Effector memory CD4-positive, alpha-beta T cell (primary cell): ENCODE data around the gene CACNA2D3.

Experiments used
- DNase-seq, 3 donors: peaks; one replicate each; pipeline ENCODE4 v3.0.0-alpha.2; 2020
- H3K27ac ChIP-seq: 2 replicates; pipeline ENCODE4 v1.7.0; 2013; ENCODE audit warnings: mild to moderate bottlenecking, low read length, moderate library complexity; ENCODE audit not compliant: insufficient read depth, poor library complexity, severe bottlenecking
- H3K27me3 ChIP-seq: replicated peaks from 2 replicates; pipeline ENCODE4 v1.7.0; 2013; ENCODE audit warnings: mild to moderate bottlenecking, low read length; ENCODE audit not compliant: insufficient read depth, control insufficient read depth, poor library complexity, severe bottlenecking
- H3K36me3 ChIP-seq: 2 replicates; pipeline ENCODE4 v1.7.0; 2013; ENCODE audit warnings: mild to moderate bottlenecking, low read length, moderate library complexity; ENCODE audit not compliant: control insufficient read depth, insufficient read depth
- H3K4me1 ChIP-seq: 2 replicates; pipeline ENCODE4 v1.7.0; 2013; ENCODE audit warnings: low read length, mild to moderate bottlenecking; ENCODE audit not compliant: control insufficient read depth, insufficient read depth, poor library complexity, severe bottlenecking
- H3K4me3 ChIP-seq: 2 replicates; pipeline ENCODE4 v1.7.0; 2013; ENCODE audit warnings: low read length, low read depth, mild to moderate bottlenecking; ENCODE audit not compliant: insufficient read depth, poor library complexity, severe bottlenecking
- H3K9me3 ChIP-seq: 2 replicates; pipeline ENCODE4 v1.7.0; 2013; ENCODE audit warnings: mild to moderate bottlenecking, low read length, moderate library complexity; ENCODE audit not compliant: control insufficient read depth

The CACNA2D3 gene

GRCh38 chr3:54257125-54257720 is 134.9 kb downstream of the CACNA2D3 start:
- H3K9me3 ChIP-seq, result no peaks in the 10 kb centered on the region
- no peak overlapping the region for H3K27ac ChIP-seq
- DNase-seq, result no peak
- no peaks in the 10 kb centered on the region for H3K36me3 ChIP-seq
- no peaks in the 10 kb centered on the region for H3K27me3 ChIP-seq
- H3K4me3 ChIP-seq, result no peak overlapping the region
- H3K4me1 ChIP-seq, result no peaks in the 10 kb centered on the region

GRCh38 chr3:54259636-54260035 is 137.3 kb downstream of the CACNA2D3 start:
- Histone ChIP-seq H3K27me3 (no peaks in the 10 kb centered on the region), H3K4me3 (no peak overlapping the region), H3K9me3 (no peaks in the 10 kb centered on the region), H3K4me1 (no peaks in the 10 kb centered on the region), H3K27ac (no peak overlapping the region), H3K36me3 (no peaks in the 10 kb centered on the region)
- no peak for DNase-seq

GRCh38 chr3:54261141-54261540 is 138.8 kb downstream of the CACNA2D3 start:
- Histone ChIP-seq H3K4me3 (no peak overlapping the region), H3K27ac (no peak overlapping the region), H3K27me3 (no peaks in the 10 kb centered on the region), H3K36me3 (no peaks in the 10 kb centered on the region), H3K4me1 (no peaks in the 10 kb centered on the region), H3K9me3 (no peaks in the 10 kb centered on the region)
- no peak for DNase-seq

- H3K4me3 ChIP-seq, result no peak overlapping the region
- no peaks in the 10 kb centered on the region for H3K36me3 ChIP-seq
- no peak overlapping the region for H3K27ac ChIP-seq
- H3K27me3 ChIP-seq, result no peaks in the 10 kb centered on the region
- no peaks in the 10 kb centered on the region for H3K9me3 ChIP-seq
- DNase-seq, result no peak
- H3K4me1 ChIP-seq, result no peaks in the 10 kb centered on the region
These were observed 140.2 kb downstream of the CACNA2D3 start for GRCh38 chr3:54262541-54262940.

- DNase-seq, result no peak
- Histone ChIP-seq H3K4me1 (no peaks in the 10 kb centered on the region), H3K27me3 (no peaks in the 10 kb centered on the region), H3K27ac (no peak overlapping the region), H3K4me3 (no peak overlapping the region), H3K9me3 (no peaks in the 10 kb centered on the region), H3K36me3 (no peaks in the 10 kb centered on the region)
These were observed 140.6 kb downstream of the CACNA2D3 start for GRCh38 chr3:54262946-54263345.

- Histone ChIP-seq H3K36me3 (no peaks in the 10 kb centered on the region), H3K27me3 (no peaks in the 10 kb centered on the region), H3K27ac (no peak overlapping the region), H3K4me3 (no peak overlapping the region), H3K9me3 (no peaks in the 10 kb centered on the region), H3K4me1 (no peaks in the 10 kb centered on the region)
- no peak for DNase-seq
These were observed 141.7 kb downstream of the CACNA2D3 start for GRCh38 chr3:54264050-54264449.

GRCh38 chr3:54270816-54271526 is 148.6 kb downstream of the CACNA2D3 start:
- Histone ChIP-seq H3K9me3 (no peaks in the 10 kb centered on the region), H3K27me3 (no peaks in the 10 kb centered on the region), H3K27ac (no peak overlapping the region), H3K36me3 (no peaks in the 10 kb centered on the region), H3K4me3 (no peak overlapping the region), H3K4me1 (no peaks in the 10 kb centered on the region)
- no peak for DNase-seq

GRCh38 chr3:54273791-54274190 is 151.4 kb downstream of the CACNA2D3 start:
- DNase-seq, result no peak
- Histone ChIP-seq H3K27ac (no peak overlapping the region), H3K36me3 (no peaks in the 10 kb centered on the region), H3K4me3 (no peak overlapping the region), H3K4me1 (no peaks in the 10 kb centered on the region), H3K9me3 (no peaks in the 10 kb centered on the region), H3K27me3 (no peaks in the 10 kb centered on the region)

GRCh38 chr3:54274607-54275006 is 152.3 kb downstream of the CACNA2D3 start:
- Histone ChIP-seq H3K9me3 (no peaks in the 10 kb centered on the region), H3K36me3 (no peaks in the 10 kb centered on the region), H3K27ac (no peak overlapping the region), H3K4me1 (no peaks in the 10 kb centered on the region), H3K27me3 (no peaks in the 10 kb centered on the region), H3K4me3 (no peak overlapping the region)
- DNase-seq, result no peak

GRCh38 chr3:54279005-54279583 is 156.7 kb downstream of the CACNA2D3 start:
- no peak for DNase-seq
- Histone ChIP-seq H3K4me1 (no peaks in the 10 kb centered on the region), H3K27ac (no peak overlapping the region), H3K36me3 (no peaks in the 10 kb centered on the region), H3K27me3 (no peaks in the 10 kb centered on the region), H3K4me3 (no peak overlapping the region), H3K9me3 (no peaks in the 10 kb centered on the region)
